Smooth muscle cell (in vitro differentiated cells): ENCODE data around the gene KDM3B. TPM values are rescaled to one million over a fixed set of nuclear protein-coding genes. Genes with fewer than 3 reads are reported as not detected.

ENCODE experiments used
- DNase-seq: peaks from one replicate; lab custom pipeline; 2025; ENCODE audit not compliant: unreplicated experiment; lab: John Stamatoyannopoulos, UW
- H2AFZ ChIP-seq: fragments of 200-600 bp; sonication (generic); 2 replicates; pipeline ENCODE4 v1.6.0; 2016; ENCODE audit warnings: antibody characterized with exemption, low read depth, mild to moderate bottlenecking
- H3F3A ChIP-seq: fragments of 200-600 bp; sonication (generic); 2 replicates; pipeline ENCODE4 v1.6.0; 2017; ENCODE audit warnings: antibody characterized with exemption, low read depth
- H3K27ac ChIP-seq: fragments of 200-600 bp; sonication (generic); 2 replicates; pipeline ENCODE4 v1.5.1; 2016; ENCODE audit warnings: low read depth, mild to moderate bottlenecking
- H3K27me3 ChIP-seq: fragments of 200-600 bp; sonication (generic); 2 replicates; pipeline ENCODE4 v1.6.1; 2016; ENCODE audit warnings: low read depth, mild to moderate bottlenecking
- H3K36me3 ChIP-seq: fragments of 200-600 bp; sonication (generic); 2 replicates; pipeline ENCODE4 v1.5.1; 2016; ENCODE audit warnings: low read depth
- H3K4me1 ChIP-seq: fragments of 200-600 bp; sonication (generic); 2 replicates; pipeline ENCODE4 v1.5.1; 2016; ENCODE audit warnings: low read depth
- H3K4me2 ChIP-seq: fragments of 200-600 bp; sonication (generic); 2 replicates; pipeline ENCODE4 v1.6.0; 2016; ENCODE audit warnings: mild to moderate bottlenecking
- H3K4me3 ChIP-seq: fragments of 200-600 bp; sonication (generic); 2 replicates; pipeline ENCODE4 v1.5.1; 2016; ENCODE audit warnings: mild to moderate bottlenecking
- H3K79me2 ChIP-seq: fragments of 200-600 bp; sonication (generic); 2 replicates; pipeline ENCODE4 v1.6.0; 2016; ENCODE audit warnings: low read depth, mild to moderate bottlenecking
- H3K9ac ChIP-seq: fragments of 200-600 bp; sonication (generic); 2 replicates; pipeline ENCODE4 v1.6.0; 2016; ENCODE audit warnings: low read depth
- H3K9me3 ChIP-seq: fragments of 200-600 bp; sonication (generic); replicated peaks from 2 replicates; pipeline ENCODE4 v1.5.1; 2016; ENCODE audit warnings: low read depth
- H4K20me1 ChIP-seq: fragments of 200-600 bp; sonication (generic); 2 replicates; pipeline ENCODE4 v1.6.0; 2016; ENCODE audit warnings: low read depth
- CTCF ChIP-seq: fragments of 200-600 bp; sonication (generic); IDR thresholded peaks from 2 replicates; pipeline ENCODE4 v1.5.1; 2017; ENCODE audit warnings: borderline replicate concordance, mild to moderate bottlenecking, antibody characterized with exemption; ENCODE audit not compliant: insufficient read depth, poor library complexity, severe bottlenecking
- WGBS: methylation state at CpG from one replicate; pipeline ENCODE4 v1.1.7; 2016; ENCODE audit warnings: low lambda C conversion rate; 5-methylcytosine and 5-hydroxymethylcytosine counted together
- polyA plus RNA-seq: library from polyadenylated mRNA; unstranded; fragments of >200 nt; fragmentation: Nextera tagmentation; extraction: Ambion mirVana; gene quantifications from 2 replicates; pipeline ENCODE4 v1.2.1, GENCODE V29; 2016
- total RNA-seq: library from RNA; depleted of rRNA; stranded (reverse); fragments of >200 nt; gene quantifications from 2 replicates; pipeline ENCODE4 v1.2.3, GENCODE V29; 2014

Gene KDM3B
- total and polyA plus RNA-seq, 2 experiments from 2014 or later: 16.5 to 43.1 TPM

GRCh38 chr5:138354387-138354786 is 1.9 kb downstream of the KDM3B start:
- H3K9me3 ChIP-seq: no peaks in the 10 kb centered on the region
- H3F3A ChIP-seq: peaks cover 40% of the 10 kb centered on the region
- H2AFZ ChIP-seq: no peak overlapping the region
- no peak for TF ChIP-seq CTCF
- H3K36me3 ChIP-seq: no peaks in the 10 kb centered on the region
- peaks cover 18% of the 10 kb centered on the region for H3K4me1 ChIP-seq
- peaks cover 55% of the 10 kb centered on the region for H4K20me1 ChIP-seq
- DNase-seq: no peak
- H3K4me3 ChIP-seq: peak overlapping the region; percentile 96
- WGBS: 29% methylated on average over 5 of the region's 5 CpGs
- peak overlapping the region; percentile 90 for H3K9ac ChIP-seq
- H3K27me3 ChIP-seq: no peaks in the 10 kb centered on the region
- H3K4me2 ChIP-seq: peak overlapping the region; percentile 87
- H3K27ac ChIP-seq: peak overlapping the region; percentile 83
- peaks cover 59% of the 10 kb centered on the region for H3K79me2 ChIP-seq

GRCh38 chr5:138354926-138355378 is 2.5 kb downstream of the KDM3B start:
- H3K36me3 ChIP-seq: no peaks in the 10 kb centered on the region
- H4K20me1 ChIP-seq: peaks cover 60% of the 10 kb centered on the region
- H2AFZ ChIP-seq: no peak overlapping the region
- H3K27ac ChIP-seq: peak overlapping the region; percentile 83
- peaks cover 36% of the 10 kb centered on the region for H3F3A ChIP-seq
- H3K27me3 ChIP-seq: no peaks in the 10 kb centered on the region
- WGBS: 46% methylated on average over 6 of the region's 6 CpGs
- H3K4me2 ChIP-seq: peak overlapping the region; percentile 87
- peak overlapping the region; percentile 96 for H3K4me3 ChIP-seq
- no peak for TF ChIP-seq CTCF
- peaks cover 18% of the 10 kb centered on the region for H3K4me1 ChIP-seq
- DNase-seq: no peak
- peaks cover 64% of the 10 kb centered on the region for H3K79me2 ChIP-seq
- H3K9me3 ChIP-seq: no peaks in the 10 kb centered on the region
- H3K9ac ChIP-seq: peak overlapping the region; percentile 90

- no peak for DNase-seq
- H3K27ac ChIP-seq: no peak overlapping the region
- H3K36me3 ChIP-seq: no peaks in the 10 kb centered on the region
- H3K9me3 ChIP-seq: no peaks in the 10 kb centered on the region
- no peaks in the 10 kb centered on the region for H3K27me3 ChIP-seq
- H2AFZ ChIP-seq: no peak overlapping the region
- peaks cover 3% of the 10 kb centered on the region for H3F3A ChIP-seq
- H3K79me2 ChIP-seq: peaks cover 100% of the 10 kb centered on the region
- H3K4me3 ChIP-seq: no peak overlapping the region
- WGBS: 93% methylated on average over 3 of the region's 3 CpGs
- H3K9ac ChIP-seq: no peak overlapping the region
- TF ChIP-seq CTCF: no peak
- H3K4me2 ChIP-seq: no peak overlapping the region
- peaks cover 95% of the 10 kb centered on the region for H4K20me1 ChIP-seq
- H3K4me1 ChIP-seq: peaks cover 11% of the 10 kb centered on the region
These were observed 7.1 kb downstream of the KDM3B start for GRCh38 chr5:138359621-138360020.

- Histone ChIP-seq H3K79me2 (peaks cover 100% of the 10 kb centered on the region), H3K27me3 (no peaks in the 10 kb centered on the region), H3K9ac (no peak overlapping the region), H3K4me1 (no peaks in the 10 kb centered on the region), H3K9me3 (no peaks in the 10 kb centered on the region), H4K20me1 (peaks cover 95% of the 10 kb centered on the region), H2AFZ (no peak overlapping the region), H3K4me2 (no peak overlapping the region), H3K4me3 (no peak overlapping the region), H3F3A (no peaks in the 10 kb centered on the region), H3K27ac (no peak overlapping the region), H3K36me3 (no peaks in the 10 kb centered on the region)
- no peak for TF ChIP-seq CTCF
- WGBS: 85% methylated on average over 1 of the region's 1 CpG
- no peak for DNase-seq
These were observed 8.5 kb downstream of the KDM3B start for GRCh38 chr5:138360941-138361452.
